GM12891 (cell line): ENCODE measurements around the gene KIF18B.

ENCODE experiments used
- POLR2A ChIP-seq: IDR thresholded peaks from 2 replicates; pipeline ENCODE4 v1.6.1; 2011; ENCODE audit warnings: low read depth, low read length, control low read depth
- POLR2AphosphoS5 ChIP-seq: IDR thresholded peaks from 2 replicates; pipeline ENCODE4 v1.6.1; 2011; ENCODE audit warnings: low read depth, low read length, control low read depth
- POU2F2 ChIP-seq: IDR thresholded peaks from 2 replicates; pipeline ENCODE4 v1.6.1; 2011; ENCODE audit warnings: low read depth, mild to moderate bottlenecking, control low read depth, low read length, moderate library complexity
- SPI1 ChIP-seq: IDR thresholded peaks from 2 replicates; pipeline ENCODE4 v1.6.1; 2011; ENCODE audit warnings: low read depth, low read length, control low read depth
- TAF1 ChIP-seq: IDR thresholded peaks from 2 replicates; pipeline ENCODE4 v1.6.1; 2011; ENCODE audit warnings: low read depth, low read length, control low read depth

DNA sequence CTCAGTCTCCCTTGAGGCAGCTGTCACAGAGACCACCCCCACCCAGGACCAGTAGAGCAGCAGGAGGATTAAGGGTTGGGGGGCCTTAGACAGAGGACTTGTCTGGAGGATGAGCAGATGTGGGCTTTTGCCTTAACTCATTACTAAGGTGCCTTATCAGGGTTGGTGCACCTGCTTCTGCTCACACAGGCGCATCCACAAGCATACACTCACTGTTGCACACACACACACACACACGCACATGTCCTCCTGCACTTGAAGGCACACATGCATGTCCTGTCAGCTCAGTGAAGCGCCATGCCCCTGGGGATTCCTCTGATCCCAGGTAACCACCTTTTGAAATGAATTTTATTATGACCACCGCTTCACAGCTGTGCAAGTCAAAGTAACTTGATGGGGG lies 33.4 kb downstream of the KIF18B start:
- TF ChIP-seq POLR2A: no peak
- no peak for TF ChIP-seq POLR2AphosphoS5
- TF ChIP-seq SPI1: no peak
- TF ChIP-seq TAF1: no peak
- TF ChIP-seq POU2F2: no peak
